ACHN (cell line): ENCODE measurements around the gene CPSF7.

Experiments
- DNase-seq: peaks from one replicate; pipeline ENCODE4 v3.0.0-alpha.2; 2015
- in situ Hi-C: cut with HindIII; loops from 2 replicates; pipeline ENCODE4 v1.10.0; 2017; ENCODE audit warnings: low sequenced_read_pairs, low pct_ligation_motif_present, low pct_unique_long_range_greater_than_20kb

CPSF7 gene

DNA sequence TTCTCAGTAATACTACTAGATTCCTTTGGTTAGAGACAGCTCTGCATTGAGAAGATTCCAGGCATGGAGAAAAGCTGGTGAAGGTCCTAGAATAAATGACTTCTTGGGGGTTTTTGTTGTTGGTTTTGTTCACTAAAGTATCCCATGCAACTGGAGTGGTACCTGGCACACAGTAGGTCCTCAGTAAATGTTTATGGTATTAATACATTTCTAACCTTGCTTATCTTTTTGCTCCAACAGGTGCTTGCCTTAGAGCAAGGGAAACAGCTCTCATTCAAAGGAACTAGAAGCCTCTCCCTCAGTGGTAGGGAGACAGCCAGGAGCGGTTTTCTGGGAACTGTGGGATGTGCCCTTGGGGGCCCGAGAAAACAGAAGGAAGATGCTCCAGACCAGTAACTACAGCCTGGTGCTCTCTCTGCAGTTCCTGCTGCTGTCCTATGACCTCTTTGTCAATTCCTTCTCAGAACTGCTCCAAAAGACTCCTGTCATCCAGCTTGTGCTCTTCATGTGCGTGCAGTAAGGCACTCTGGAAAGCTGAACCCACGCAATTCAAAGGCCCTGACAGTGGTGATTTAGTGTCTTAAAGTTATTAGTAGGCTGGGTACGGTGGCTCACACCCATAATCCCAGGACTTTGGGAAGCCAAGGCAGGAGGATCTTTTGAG lies 65.6 kb downstream of the CPSF7 start:
- no peak for DNase-seq
- in situ Hi-C loops, result no loop called here

DNA sequence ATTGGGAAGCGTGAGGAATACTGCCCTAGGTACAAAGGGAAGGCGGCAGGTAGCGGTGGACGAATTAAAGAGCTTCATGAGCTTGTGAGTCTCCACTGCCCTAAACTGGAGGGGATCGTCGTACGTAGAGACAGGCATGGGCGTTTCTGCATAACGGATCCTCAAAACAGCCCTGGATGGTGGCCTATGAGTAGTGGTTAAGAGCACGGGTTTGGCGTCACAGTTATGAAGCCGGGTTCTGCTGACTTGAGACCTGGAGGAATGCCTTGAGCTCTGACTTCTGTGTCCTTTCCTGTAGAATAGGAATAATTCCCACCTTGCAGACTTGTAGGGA lies 67.3 kb downstream of the CPSF7 start:
- in situ Hi-C loops, result no loop called here
- DNase-seq, result peak; percentile 55

DNA sequence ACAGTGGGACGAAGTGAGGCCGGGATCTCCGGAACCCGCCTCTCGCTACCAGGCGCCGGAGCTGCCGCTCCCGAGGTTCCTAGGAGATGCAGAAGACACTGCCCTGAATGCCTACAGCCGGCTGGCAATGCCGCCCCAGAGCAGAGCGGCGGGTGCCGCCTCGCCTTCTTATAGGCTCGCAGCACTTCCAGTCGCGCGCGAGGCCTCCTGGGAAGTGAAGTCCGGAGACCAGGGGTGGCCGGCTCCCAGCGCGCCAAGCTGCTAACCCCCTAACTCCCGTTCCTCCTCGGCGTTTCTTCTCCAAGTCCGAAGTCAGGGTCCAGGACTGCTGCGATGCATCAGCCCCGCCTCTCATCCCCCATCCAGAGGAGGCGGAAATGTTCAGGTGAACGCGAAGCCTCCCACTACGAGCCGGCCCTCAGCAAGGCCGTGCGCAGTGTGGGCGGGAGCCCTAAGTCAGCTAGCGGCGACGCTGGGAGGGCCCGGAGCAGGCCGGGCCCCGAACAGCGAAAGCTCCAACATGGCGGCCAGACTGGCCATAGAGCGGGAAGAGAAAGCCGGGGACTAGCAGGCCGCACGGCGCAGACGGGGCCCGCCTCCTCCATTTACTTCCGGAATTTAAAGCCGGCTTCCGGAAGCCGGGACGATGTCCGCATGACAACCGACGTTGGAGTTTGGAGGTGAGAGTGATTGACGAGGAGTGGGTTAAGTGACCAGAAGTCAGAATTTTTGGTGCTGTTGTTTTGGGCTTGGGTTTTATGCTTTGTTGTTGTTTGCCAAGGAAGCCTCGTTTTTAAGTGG lies 67.8 kb downstream of the CPSF7 start, which contains the start of the genes CYB561A3 and TMEM138:
TSS of gene CYB561A3 (minus strand) at position 142 of the 801 bp plus-strand sequence. CDS start 5,169 bp downstream, outside the sequence.
TSS of gene TMEM138 (plus strand) at position 634 of the 801 bp plus-strand sequence. CDS start 2,017 bp downstream, outside the sequence.
- peak; percentile 91 for DNase-seq
- in situ Hi-C loops, result no loop called here

DNA sequence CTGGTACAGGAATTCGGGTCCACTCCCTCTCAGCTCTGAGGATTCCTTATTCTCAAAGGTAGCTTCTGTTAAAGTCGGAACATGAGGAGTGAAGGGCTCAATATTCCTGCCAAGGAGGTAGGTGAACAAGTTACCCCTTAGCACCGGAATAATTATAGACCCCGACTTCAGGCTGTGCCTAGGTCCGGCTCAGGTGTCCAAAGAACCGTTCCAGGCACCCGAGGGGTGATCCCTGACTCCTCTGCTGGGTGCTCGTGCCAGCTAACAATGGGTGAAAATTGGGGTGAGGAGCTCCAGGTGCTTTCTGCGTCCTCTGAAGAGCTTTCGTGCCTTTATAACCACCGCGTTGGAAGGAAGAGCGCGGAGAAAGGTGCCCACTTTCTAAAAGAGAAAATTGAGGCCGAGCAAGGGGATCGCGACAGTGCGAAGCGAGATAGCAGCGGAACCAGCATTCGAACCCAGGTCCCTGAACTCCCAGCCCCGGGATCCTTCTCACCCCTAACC lies 68.5 kb downstream of the CPSF7 start:
- no peak for DNase-seq
- in situ Hi-C loops, result no loop called here

DNA sequence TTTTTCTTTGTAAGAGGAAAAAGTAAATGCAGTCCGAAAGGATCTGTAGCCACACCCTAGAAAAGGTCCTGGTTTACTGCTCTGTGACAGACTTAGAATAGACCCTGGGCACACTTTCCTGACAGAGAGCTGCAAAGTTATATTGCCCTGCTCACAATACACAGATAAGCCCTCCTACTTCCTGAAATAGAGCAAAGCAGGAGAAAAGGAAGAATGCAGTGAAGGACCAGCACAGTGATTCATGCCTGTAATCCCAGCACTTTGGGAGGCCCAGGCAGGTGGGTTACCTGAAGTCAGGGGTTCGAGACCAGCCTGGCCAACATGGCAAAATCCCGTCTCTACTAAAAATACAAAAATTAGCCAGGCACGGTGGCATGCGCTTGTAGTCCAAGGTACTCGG lies 70.3 kb downstream of the CPSF7 start:
- no peak for DNase-seq
- in situ Hi-C loops, result no loop called here

DNA sequence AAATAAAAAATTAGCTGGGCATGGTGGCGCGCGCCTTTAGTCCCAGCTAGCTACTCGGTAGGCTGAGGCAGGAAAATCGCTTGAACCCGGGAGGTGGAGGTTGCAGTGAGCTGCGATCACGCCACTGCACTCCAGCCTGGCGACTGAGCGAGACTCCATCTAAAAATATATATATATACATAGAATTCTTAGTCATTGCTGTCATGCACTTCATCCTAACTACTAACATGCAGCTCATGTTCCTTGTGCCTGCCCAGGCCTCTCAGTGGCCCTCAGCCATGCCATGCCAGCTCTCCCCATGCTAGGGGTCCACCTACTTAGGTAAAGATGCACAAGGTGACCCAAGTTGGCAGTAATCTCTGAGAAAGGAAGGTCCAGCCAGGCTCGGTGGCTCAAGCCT lies 71.2 kb downstream of the CPSF7 start:
- no peak for DNase-seq
- in situ Hi-C loops, result no loop called here

DNA sequence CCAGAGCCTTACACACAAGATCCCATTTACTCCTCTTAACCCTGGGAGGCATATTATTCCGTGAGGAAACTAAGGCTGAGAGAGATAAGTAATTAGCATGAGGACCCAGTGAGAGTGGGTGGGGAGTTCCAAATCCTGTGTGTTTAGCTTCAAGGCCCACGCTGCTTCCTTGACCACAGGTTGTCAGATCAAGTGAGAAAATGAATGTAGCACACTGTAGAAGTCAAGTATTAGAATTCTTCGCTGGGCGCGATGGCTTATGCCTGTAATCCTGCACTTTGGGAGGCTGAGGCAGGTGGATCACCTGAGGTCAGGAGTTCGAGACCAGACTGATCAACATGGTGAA lies 71.9 kb downstream of the CPSF7 start:
- in situ Hi-C loops, result no loop called here
- DNase-seq, result no peak

DNA sequence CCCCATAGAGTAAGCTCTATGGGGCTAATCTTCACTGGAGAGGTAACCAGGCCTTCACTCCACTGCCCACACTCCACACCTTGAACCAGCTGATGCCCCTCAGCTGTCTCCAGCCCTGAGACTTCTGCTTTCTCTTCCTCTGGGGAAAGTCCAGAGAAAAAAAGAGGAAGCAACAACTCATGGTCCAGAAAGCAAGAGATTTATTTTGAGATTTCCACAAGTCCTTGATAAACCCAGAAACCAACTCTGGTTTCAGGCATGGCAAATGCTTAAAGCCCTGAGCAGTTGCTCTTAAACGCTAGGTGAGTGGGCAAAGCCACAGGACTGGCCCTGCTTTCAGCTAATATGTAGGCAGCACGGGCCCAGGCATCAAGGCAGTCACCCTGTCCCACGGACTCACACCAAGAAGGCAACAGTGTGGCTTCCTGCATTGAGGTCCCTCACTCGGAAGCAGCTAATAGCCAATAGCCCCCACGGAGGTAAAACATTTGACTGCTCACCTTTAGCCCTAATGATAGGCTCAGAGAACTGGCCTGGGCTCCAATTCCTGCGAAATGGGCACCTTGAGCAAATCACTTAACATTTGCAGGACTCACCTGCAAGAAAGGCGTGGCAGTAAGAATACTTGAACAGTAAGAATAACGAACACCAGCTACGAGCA lies 72.4 kb downstream of the CPSF7 start:
- in situ Hi-C loops, result no loop called here
- no peak for DNase-seq

DNA sequence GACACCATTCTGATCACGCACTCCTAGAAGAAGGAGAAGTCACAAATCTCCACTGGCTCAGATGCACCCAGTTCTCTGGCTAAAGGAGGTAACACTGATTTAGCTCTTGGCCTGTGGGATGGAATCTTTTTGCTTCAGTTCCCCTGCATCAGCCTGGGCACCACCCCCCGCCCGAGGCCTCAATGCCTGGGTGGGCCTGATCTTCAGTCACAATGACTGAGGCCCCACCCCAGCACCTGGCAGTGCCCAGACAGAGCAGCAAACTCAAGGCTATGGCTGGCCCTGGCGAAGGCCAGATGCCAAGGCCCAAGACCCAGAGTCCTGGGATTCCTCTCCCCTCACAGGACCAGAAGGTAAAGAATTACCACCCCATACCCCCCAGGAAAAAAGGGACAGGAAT lies 73.1 kb downstream of the CPSF7 start:
- DNase-seq, result no peak
- in situ Hi-C loops, result no loop called here

DNA sequence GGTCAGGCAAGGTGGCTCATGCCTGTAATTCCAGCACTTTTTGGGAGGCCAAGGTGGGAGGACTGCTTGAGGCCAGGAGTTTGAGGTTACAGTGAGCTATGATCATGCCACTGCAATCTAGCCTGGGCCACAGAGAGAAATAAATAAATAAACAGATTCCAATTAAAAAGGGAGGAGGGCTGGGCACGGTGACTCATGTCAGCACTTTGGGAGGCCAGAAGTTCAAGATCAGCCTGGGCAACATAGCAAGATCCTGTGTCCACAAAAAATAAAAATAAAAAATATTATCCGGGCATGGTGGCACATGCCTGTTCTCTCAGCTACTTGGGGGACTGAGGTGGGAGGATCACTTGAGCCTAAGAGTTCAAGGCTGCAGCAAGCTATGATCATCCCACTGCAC lies 75.6 kb downstream of the CPSF7 start:
- in situ Hi-C loops, result no loop called here
- no peak for DNase-seq

DNA sequence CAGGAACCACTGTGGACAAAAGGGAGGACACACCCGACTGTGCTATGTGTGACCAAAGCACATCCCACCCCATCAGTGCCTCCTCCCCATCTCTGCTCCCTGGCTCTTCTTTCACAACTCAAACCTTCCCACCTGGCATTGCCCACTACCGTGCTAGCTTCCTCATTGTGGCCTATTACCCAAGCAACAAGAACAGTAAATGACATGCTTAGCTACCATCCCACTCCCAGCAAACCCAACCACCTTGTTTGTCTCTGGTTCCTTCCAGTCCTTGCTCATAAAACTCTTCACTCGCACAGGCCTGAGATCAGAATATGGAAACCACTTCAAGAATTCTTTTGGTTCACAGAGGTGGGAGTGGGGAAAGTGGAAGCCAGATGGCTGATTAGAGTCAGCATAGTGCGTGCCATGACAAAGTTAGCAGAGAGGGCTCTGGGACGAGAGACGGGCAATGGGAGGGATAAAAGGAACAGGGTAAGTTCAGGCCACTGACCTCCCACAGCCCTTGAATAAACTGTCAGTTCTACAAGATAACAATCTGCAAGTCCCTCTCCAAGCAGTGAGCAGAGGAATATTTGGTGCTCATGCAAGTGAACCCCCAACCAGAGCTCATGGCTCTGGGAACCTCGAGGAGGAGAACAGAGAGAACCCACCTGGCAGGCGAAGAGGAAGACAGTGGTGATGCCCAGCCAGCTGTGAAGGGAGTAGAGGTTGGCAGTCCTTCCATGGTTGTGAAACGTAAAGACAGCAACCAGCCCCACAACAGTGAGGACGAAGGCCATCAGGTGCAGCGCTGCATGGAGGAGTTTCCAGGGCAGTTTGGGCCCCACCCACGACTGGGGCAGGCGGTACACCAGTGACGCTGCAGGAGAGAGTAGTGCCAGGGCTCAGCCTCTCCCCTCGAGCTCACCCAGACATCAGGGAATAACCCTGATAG lies 76.4 kb downstream of the CPSF7 start:
- in situ Hi-C loops, result no loop called here

More for the DNA sequence above, 76.4 kb downstream of the CPSF7 start:
- DNase-seq, result no peak
